RKO (cell line): ENCODE measurements around the gene LRRC25.
A peak's percentile ranks its signal among the peaks of the same experiment; 100 is the strongest.

ENCODE experiments used
- DNase-seq: peaks from one replicate; pipeline ENCODE4 v3.0.0-alpha.2; 2016; ENCODE audit warnings: low spot score

The LRRC25 gene

GRCh38 chr19:18424890-18425514 lies 27.6 kb upstream of the LRRC25 start:
- no peak for DNase-seq

- no peak for DNase-seq
Observed at GRCh38 chr19:18424122-18424889, 26.9 kb upstream of the LRRC25 start.

- no peak for DNase-seq
Observed at GRCh38 chr19:18423258-18424020, 26.0 kb upstream of the LRRC25 start.

GRCh38 chr19:18422530-18423191 lies 25.2 kb upstream of the LRRC25 start:
- DNase-seq: no peak

- DNase-seq: no peak
Observed at GRCh38 chr19:18421371-18421959, 24.0 kb upstream of the LRRC25 start.

- no peak for DNase-seq
Observed at GRCh38 chr19:18420930-18421329, 23.5 kb upstream of the LRRC25 start.

GRCh38 chr19:18419699-18420460 lies 22.5 kb upstream of the LRRC25 start:
- DNase-seq: peak; percentile 34

- peak; percentile 83 for DNase-seq
Observed at GRCh38 chr19:18419195-18419698, 21.8 kb upstream of the LRRC25 start, which contains the start of gene SSBP4. TSS of gene SSBP4 (plus strand) at chr19:18419398. CDS start at chr19:18419649, 251 bp downstream.

GRCh38 chr19:18418483-18419194 lies 21.2 kb upstream of the LRRC25 start:
- peak; percentile 73 for DNase-seq

- no peak for DNase-seq
Observed at GRCh38 chr19:18418029-18418482, 20.6 kb upstream of the LRRC25 start.

GRCh38 chr19:18417250-18418028 lies 20.0 kb upstream of the LRRC25 start:
- peak; percentile 84 for DNase-seq

- peak; percentile 70 for DNase-seq
Observed at GRCh38 chr19:18416778-18417249, 19.4 kb upstream of the LRRC25 start.

- no peak for DNase-seq
Observed at GRCh38 chr19:18415178-18415867, 17.9 kb upstream of the LRRC25 start.

GRCh38 chr19:18414504-18415177 lies 17.2 kb upstream of the LRRC25 start:
- no peak for DNase-seq

GRCh38 chr19:18412610-18413239 lies 15.3 kb upstream of the LRRC25 start:
- DNase-seq: no peak

GRCh38 chr19:18408053-18408476 lies 10.6 kb upstream of the LRRC25 start:
- no peak for DNase-seq

- DNase-seq: no peak
Observed at GRCh38 chr19:18406749-18407148, 9.3 kb upstream of the LRRC25 start.
